RWPE2 (cell line): ENCODE results near the gene DNAH2.

Experiments used
- ATAC-seq: fragments of 200-7000 bp; cut with Tn5 transposase; 3 replicates; pipeline ENCODE4 v1.9.1; 2021; ENCODE audit warnings: low read depth
- DNase-seq: peaks from one replicate; pipeline ENCODE4 v3.0.0-alpha.2; 2020; ENCODE audit warnings: low spot score
- H3K27ac ChIP-seq: fragments of 450-650 bp; 2 replicates; pipeline ENCODE4 v1.5.1; 2017; ENCODE audit warnings: mild to moderate bottlenecking; ENCODE audit not compliant: poor library complexity, severe bottlenecking
- H3K27me3 ChIP-seq: fragments of 250-450 bp; sonication (Bioruptor Pico); 2 replicates; pipeline ENCODE4 v1.5.1; 2021; ENCODE audit warnings: mild to moderate bottlenecking, moderate library complexity; ENCODE audit not compliant: insufficient read depth, poor library complexity, severe bottlenecking
- H3K36me3 ChIP-seq: fragments of 250-450 bp; sonication (Bioruptor Pico); 2 replicates; pipeline ENCODE4 v1.5.1; 2020; ENCODE audit warnings: low read depth, mild to moderate bottlenecking, moderate library complexity
- H3K4me1 ChIP-seq: fragments of 250-450 bp; sonication (Bioruptor Pico); 2 replicates; pipeline ENCODE4 v1.5.1; 2021; ENCODE audit warnings: mild to moderate bottlenecking, moderate library complexity; ENCODE audit not compliant: insufficient read depth, poor library complexity, severe bottlenecking
- H3K4me3 ChIP-seq: fragments of 250-450 bp; sonication (Bioruptor Pico); 2 replicates; pipeline ENCODE4 v1.5.1; 2021; ENCODE audit warnings: mild to moderate bottlenecking, moderate library complexity; ENCODE audit not compliant: severe bottlenecking
- H3K9me3 ChIP-seq: fragments of 250-450 bp; sonication (Bioruptor Pico); 2 replicates; pipeline ENCODE4 v1.5.1; 2021; ENCODE audit warnings: mild to moderate bottlenecking, moderate library complexity; ENCODE audit not compliant: severe bottlenecking
- TF ChIP-seq, protein P1 (sequence below): fragments of 450-650 bp; IDR thresholded peaks from one replicate; pipeline ENCODE4 v1.5.1; 2017; ENCODE audit warnings: mild to moderate bottlenecking, moderate library complexity; ENCODE audit not compliant: poor library complexity, severe bottlenecking

Gene DNAH2

DNA sequence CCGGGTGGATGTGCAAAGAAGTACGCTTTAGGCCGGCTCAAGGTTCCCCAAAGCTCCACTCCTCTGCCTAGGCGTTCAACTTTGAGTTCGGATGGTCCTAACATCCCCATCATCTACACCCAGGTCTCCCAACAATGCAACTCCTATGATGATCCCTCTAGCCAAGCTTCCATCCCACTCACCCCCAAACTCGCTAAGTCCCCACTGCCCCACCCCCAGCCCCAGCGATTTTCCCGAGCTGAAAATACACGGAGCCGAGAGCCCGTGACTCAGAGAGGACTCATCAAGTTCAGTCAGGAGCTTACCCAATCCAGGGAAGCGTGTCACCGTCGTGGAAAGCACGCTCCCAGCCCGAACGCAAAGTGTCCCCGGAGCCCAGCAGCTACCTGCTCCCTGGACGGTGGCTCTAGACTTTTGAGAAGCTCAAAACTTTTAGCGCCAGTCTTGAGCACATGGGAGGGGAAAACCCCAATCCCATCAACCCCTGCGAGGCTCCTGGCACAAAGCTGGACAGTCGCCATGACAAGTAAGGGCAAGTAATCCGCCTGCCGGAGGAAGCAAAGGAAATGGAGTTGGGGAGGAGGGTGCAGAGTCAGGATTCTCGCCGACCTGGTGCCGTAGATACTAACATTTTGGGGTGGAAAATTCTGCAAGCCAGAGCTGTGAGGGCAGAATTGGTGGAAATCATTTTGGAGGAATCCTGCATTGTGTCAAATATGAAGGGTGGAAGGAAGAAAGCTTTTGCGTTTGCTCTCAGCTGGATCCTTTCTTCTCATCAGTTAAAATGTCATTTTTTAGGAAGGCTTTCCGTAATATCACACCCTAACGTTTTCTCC lies 30.3 kb upstream of the DNAH2 start, which contains the start of gene TP53:
Gene TP53, minus strand, starts transcription at position 419 of the 836 bp plus-strand sequence. CDS start 10,896 bp downstream, outside the sequence.
- Histone ChIP-seq H3K4me3 (peak within 1 kb of the TSS; percentile 67), H3K27me3 (no peaks in the 10 kb centered on the region), H3K27ac (peak within 1 kb of the TSS; percentile 91), H3K4me1 (peaks cover 7% of the 10 kb centered on the region), H3K9me3 (no peaks in the 10 kb centered on the region), H3K36me3 (peaks cover 42% of the 10 kb centered on the region)
- ATAC-seq: peak; percentile 28
- DNase-seq: peak; percentile 87
- TF ChIP-seq, protein P1, sequence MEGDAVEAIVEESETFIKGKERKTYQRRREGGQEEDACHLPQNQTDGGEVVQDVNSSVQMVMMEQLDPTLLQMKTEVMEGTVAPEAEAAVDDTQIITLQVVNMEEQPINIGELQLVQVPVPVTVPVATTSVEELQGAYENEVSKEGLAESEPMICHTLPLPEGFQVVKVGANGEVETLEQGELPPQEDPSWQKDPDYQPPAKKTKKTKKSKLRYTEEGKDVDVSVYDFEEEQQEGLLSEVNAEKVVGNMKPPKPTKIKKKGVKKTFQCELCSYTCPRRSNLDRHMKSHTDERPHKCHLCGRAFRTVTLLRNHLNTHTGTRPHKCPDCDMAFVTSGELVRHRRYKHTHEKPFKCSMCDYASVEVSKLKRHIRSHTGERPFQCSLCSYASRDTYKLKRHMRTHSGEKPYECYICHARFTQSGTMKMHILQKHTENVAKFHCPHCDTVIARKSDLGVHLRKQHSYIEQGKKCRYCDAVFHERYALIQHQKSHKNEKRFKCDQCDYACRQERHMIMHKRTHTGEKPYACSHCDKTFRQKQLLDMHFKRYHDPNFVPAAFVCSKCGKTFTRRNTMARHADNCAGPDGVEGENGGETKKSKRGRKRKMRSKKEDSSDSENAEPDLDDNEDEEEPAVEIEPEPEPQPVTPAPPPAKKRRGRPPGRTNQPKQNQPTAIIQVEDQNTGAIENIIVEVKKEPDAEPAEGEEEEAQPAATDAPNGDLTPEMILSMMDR: no peak

DNA sequence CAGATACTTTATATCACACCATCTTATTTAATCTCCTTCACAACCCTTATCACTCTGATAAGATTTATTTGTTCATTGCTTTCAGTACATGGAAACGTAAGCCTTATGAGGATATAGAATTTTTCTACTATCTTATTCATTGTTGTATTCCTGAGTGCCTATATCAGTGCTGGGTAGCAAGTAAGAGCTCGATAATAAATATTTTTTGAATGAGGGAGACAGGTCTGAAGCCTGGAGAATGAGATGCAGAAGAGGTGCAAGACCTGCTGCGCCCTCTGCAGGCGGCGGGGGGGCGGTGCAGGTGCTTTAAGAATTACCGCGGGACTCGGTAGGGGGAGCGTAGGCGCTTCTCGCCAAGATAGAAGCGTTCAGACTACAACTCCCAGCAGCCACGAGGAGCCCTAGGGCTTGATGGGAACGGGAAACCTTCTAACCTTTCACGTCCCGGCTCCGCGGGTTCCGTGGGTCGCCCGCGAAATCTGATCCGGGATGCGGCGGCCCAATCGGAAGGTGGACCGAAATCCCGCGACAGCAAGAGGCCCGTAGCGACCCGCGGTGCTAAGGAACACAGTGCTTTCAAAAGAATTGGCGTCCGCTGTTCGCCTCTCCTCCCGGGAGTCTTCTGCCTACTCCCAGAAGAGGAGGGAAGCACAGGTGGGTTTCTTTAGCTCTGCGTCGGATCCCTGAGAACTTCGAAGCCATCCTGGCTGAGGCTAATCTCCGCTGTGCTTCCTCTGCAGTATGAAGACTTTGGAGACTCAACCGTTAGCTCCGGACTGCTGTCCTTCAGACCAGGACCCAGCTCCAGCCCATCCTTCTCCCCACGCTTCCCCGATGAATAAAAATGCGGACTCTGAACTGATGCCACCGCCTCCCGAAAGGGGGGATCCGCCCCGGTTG lies 29.4 kb upstream of the DNAH2 start, which contains the start of gene WRAP53:
Gene WRAP53, plus strand, starts transcription at position 570 of the 900 bp plus-strand sequence. Its CDS starts 172 bp downstream, at position 742.
- Histone ChIP-seq H3K4me1 (peaks cover 7% of the 10 kb centered on the region), H3K9me3 (no peaks in the 10 kb centered on the region), H3K36me3 (peaks cover 44% of the 10 kb centered on the region), H3K27ac (peak within 1 kb of the TSS; percentile 91), H3K4me3 (peak within 1 kb of the TSS; percentile 67), H3K27me3 (no peaks in the 10 kb centered on the region)
- peak; percentile 98 for DNase-seq
- TF ChIP-seq, protein P1: peak; percentile 99
- peak; percentile 86 for ATAC-seq

DNA sequence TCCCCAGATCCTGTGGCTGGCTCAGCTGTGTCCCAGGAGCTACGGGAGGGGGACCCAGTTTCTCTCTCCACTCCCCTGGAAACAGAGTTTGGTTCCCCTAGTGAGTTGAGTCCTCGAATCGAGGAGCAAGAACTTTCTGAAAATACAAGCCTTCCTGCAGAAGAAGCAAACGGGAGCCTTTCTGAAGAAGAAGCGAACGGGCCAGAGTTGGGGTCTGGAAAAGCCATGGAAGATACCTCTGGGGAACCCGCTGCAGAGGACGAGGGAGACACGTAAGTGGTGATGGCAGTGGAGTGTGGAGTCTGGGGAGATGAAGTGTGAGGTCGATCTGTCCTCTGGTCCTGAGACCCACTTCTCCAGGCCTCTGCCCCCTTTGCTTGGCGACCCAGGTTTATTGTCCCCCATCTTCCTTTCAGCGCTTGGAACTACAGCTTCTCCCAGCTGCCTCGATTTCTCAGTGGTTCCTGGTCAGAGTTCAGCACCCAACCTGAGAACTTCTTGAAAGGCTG lies 28.7 kb upstream of the DNAH2 start:
- no peaks in the 10 kb centered on the region for H3K27me3 ChIP-seq
- TF ChIP-seq, protein P1: no peak
- H3K4me1 ChIP-seq: peaks cover 7% of the 10 kb centered on the region
- DNase-seq (no peak), ATAC-seq (no peak)
- H3K36me3 ChIP-seq: peaks cover 44% of the 10 kb centered on the region
- no peaks in the 10 kb centered on the region for H3K9me3 ChIP-seq
- H3K27ac ChIP-seq: peak overlapping the region; percentile 91
- H3K4me3 ChIP-seq: peak overlapping the region; percentile 67

DNA sequence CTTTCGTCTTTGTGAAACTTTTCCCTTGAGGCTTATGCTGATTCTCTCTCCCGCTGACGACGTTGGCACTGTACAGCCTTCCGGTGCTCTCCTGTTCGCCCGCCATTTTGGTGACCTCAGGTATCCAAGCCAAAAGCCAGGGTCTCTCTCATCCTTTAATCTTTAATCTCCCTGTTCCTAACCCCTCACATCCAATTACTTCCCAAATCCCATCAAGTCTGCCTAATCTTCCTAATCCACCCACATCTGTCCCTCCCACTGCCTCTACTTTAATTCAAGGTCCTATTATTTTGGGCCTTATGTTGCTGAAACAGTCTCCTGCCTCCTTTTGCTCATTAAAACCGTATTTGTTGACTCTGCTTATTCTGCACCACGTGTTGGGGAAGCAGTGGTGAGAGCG lies 22.0 kb upstream of the DNAH2 start:
- no peaks in the 10 kb centered on the region for H3K9me3 ChIP-seq
- H3K27me3 ChIP-seq: no peaks in the 10 kb centered on the region
- H3K4me1 ChIP-seq: no peaks in the 10 kb centered on the region
- ATAC-seq (no peak), DNase-seq (no peak)
- H3K36me3 ChIP-seq: peaks cover 26% of the 10 kb centered on the region
- no peak overlapping the region for H3K27ac ChIP-seq
- H3K4me3 ChIP-seq: no peak overlapping the region
- TF ChIP-seq, protein P1: no peak
